T1000 (cell line): ENCODE measurements around the gene KCNJ3.

ENCODE experiments used
- DNase-seq: peaks from one replicate; lab custom pipeline; 2025; ENCODE audit warnings: mixed read lengths; lab: John Stamatoyannopoulos, UW

Gene KCNJ3

GRCh38 chr2:154698296-154698720, at the start of gene KCNJ3:
Gene KCNJ3 (plus strand): TSS chr2:154698695. CDS start chr2:154698776, 81 bp downstream.
- no peak for DNase-seq

GRCh38 chr2:154655499-154655898, 43.0 kb upstream of the KCNJ3 start:
- DNase-seq = no peak

- DNase-seq = no peak
Measured at GRCh38 chr2:154658854-154659253, 39.6 kb upstream of the KCNJ3 start.

GRCh38 chr2:154664248-154664647, 34.2 kb upstream of the KCNJ3 start:
- DNase-seq = no peak

- no peak for DNase-seq
Measured at GRCh38 chr2:154670083-154670482, 28.4 kb upstream of the KCNJ3 start.

GRCh38 chr2:154673694-154674093, 24.8 kb upstream of the KCNJ3 start:
- DNase-seq = no peak

GRCh38 chr2:154677401-154677800, 21.1 kb upstream of the KCNJ3 start:
- no peak for DNase-seq

- no peak for DNase-seq
Measured at GRCh38 chr2:154681741-154682140, 16.8 kb upstream of the KCNJ3 start.

GRCh38 chr2:154686162-154686561, 12.3 kb upstream of the KCNJ3 start:
- no peak for DNase-seq

GRCh38 chr2:154688373-154688772, 10.1 kb upstream of the KCNJ3 start:
- DNase-seq = no peak

- DNase-seq = no peak
Measured at GRCh38 chr2:154689158-154689557, 9.3 kb upstream of the KCNJ3 start.

GRCh38 chr2:154692927-154693326, 5.6 kb upstream of the KCNJ3 start:
- DNase-seq = no peak

GRCh38 chr2:154693741-154694340, 4.7 kb upstream of the KCNJ3 start:
- DNase-seq = no peak

GRCh38 chr2:154694881-154695280, 3.6 kb upstream of the KCNJ3 start:
- no peak for DNase-seq

GRCh38 chr2:154696369-154696768, 2.1 kb upstream of the KCNJ3 start:
- DNase-seq = no peak

- no peak for DNase-seq
Measured at GRCh38 chr2:154696810-154697417, 1.6 kb upstream of the KCNJ3 start.

- no peak for DNase-seq
Measured at GRCh38 chr2:154697418-154698252, 860 bp upstream of the KCNJ3 start.

- no peak for DNase-seq
Measured at GRCh38 chr2:154698721-154699574, 453 bp downstream of the KCNJ3 start.

GRCh38 chr2:154699575-154699930, 1.1 kb downstream of the KCNJ3 start:
- no peak for DNase-seq

- DNase-seq = no peak
Measured at GRCh38 chr2:154700136-154700535, 1.6 kb downstream of the KCNJ3 start.

- no peak for DNase-seq
Measured at GRCh38 chr2:154704991-154705390, 6.5 kb downstream of the KCNJ3 start.

- DNase-seq = no peak
Measured at GRCh38 chr2:154706660-154707059, 8.2 kb downstream of the KCNJ3 start.
